GM21717 (cell line): ENCODE data around the gene ABCG1.
"Not testable (repeated sequence)": the region's sequence is repeated elsewhere in the genome, so short reads cannot be mapped to it uniquely, and the experiment has no call there.

Experiments used
- ATAC-seq: cut with Tn5 transposase; IDR thresholded peaks from one replicate; pipeline ENCODE4 v1.9.1; 2021; ENCODE audit warnings: mild to moderate bottlenecking, moderate library complexity; ENCODE audit not compliant: unreplicated experiment

Gene ABCG1

GRCh38 chr21:42288962-42289361 is 70.0 kb downstream of the ABCG1 start:
- ATAC-seq: no peak

- no peak for ATAC-seq
These were observed 71.0 kb downstream of the ABCG1 start for GRCh38 chr21:42289926-42290325.

- ATAC-seq: no peak
These were observed 71.6 kb downstream of the ABCG1 start for GRCh38 chr21:42290505-42290904.

GRCh38 chr21:42291003-42291750 is 72.2 kb downstream of the ABCG1 start:
- no peak for ATAC-seq

GRCh38 chr21:42291751-42292562 is 73.0 kb downstream of the ABCG1 start:
- ATAC-seq: no peak

- not testable (repeated sequence) for ATAC-seq
These were observed 73.7 kb downstream of the ABCG1 start for GRCh38 chr21:42292563-42293142.

- no peak for ATAC-seq
These were observed 74.8 kb downstream of the ABCG1 start for GRCh38 chr21:42293649-42294272.

GRCh38 chr21:42294273-42294880 is 75.4 kb downstream of the ABCG1 start:
- ATAC-seq: no peak

- ATAC-seq: no peak
These were observed 76.9 kb downstream of the ABCG1 start for GRCh38 chr21:42295845-42296244.

GRCh38 chr21:42296501-42296900 is 77.6 kb downstream of the ABCG1 start:
- no peak for ATAC-seq

- no peak for ATAC-seq
These were observed 78.4 kb downstream of the ABCG1 start for GRCh38 chr21:42297377-42297776.

GRCh38 chr21:42298237-42298636 is 79.3 kb downstream of the ABCG1 start:
- ATAC-seq: no peak

- no peak for ATAC-seq
These were observed 79.7 kb downstream of the ABCG1 start for GRCh38 chr21:42298657-42299056.

GRCh38 chr21:42299324-42300044 is 80.5 kb downstream of the ABCG1 start:
- ATAC-seq: no peak

GRCh38 chr21:42300045-42300583 is 81.2 kb downstream of the ABCG1 start:
- ATAC-seq: no peak

GRCh38 chr21:42300956-42301355 is 82.0 kb downstream of the ABCG1 start:
- no peak for ATAC-seq

GRCh38 chr21:42301371-42302075 is 82.6 kb downstream of the ABCG1 start:
- ATAC-seq: no peak

- no peak for ATAC-seq
These were observed 83.2 kb downstream of the ABCG1 start for GRCh38 chr21:42302076-42302650.

GRCh38 chr21:42302794-42303193 is 83.9 kb downstream of the ABCG1 start:
- no peak for ATAC-seq
